Liver (tissue), 9 donors: Measurements from ENCODE around the gene TIGD1. TPM values are rescaled to one million over a fixed set of nuclear protein-coding genes. Genes with fewer than 3 reads are reported as not detected.
A peak's percentile ranks its signal among the peaks of the same experiment; 100 is the strongest.

Experiments
- DNase-seq: peaks from one replicate; pipeline ENCODE4 v3.0.0-alpha.2; 2017; ENCODE audit warnings: low spot score
- H3K27ac ChIP-seq, 2 donors: one replicate each; pipeline ENCODE4 v1.7.0; 2013; ENCODE audit warnings: inconsistent platforms in 2 of 2, low read length in 2 of 2, control low read depth in 1 of 2, low read depth in 1 of 2, mild to moderate bottlenecking in 1 of 2
- H3K27me3 ChIP-seq, 4 donors: one replicate each; pipeline versions ENCODE4 v1.6.1 to v1.7.0; 2013; ENCODE audit warnings: low read length in 3 of 4, inconsistent platforms in 1 of 4, mild to moderate bottlenecking in 1 of 4, moderate library complexity in 1 of 4; ENCODE audit not compliant: control insufficient read depth in 4 of 4, insufficient read depth in 4 of 4
- H3K36me3 ChIP-seq, 4 donors: one replicate each; pipeline versions ENCODE4 v1.6.1 to v1.7.0; 2013; ENCODE audit warnings: low read length in 3 of 4, mild to moderate bottlenecking in 3 of 4, low read depth in 1 of 4, moderate library complexity in 1 of 4; ENCODE audit not compliant: control insufficient read depth in 4 of 4, insufficient read depth in 3 of 4
- H3K4me1 ChIP-seq, 4 donors: one replicate each; pipeline versions ENCODE4 v1.6.1 to v1.7.0; 2013; ENCODE audit warnings: low read length in 3 of 4, mild to moderate bottlenecking in 3 of 4, moderate library complexity in 1 of 4; ENCODE audit not compliant: control insufficient read depth in 4 of 4, insufficient read depth in 4 of 4
- H3K4me3 ChIP-seq, 3 donors: one replicate each; pipeline versions ENCODE4 v1.6.1 to v1.7.0; 2013; ENCODE audit warnings: low read length in 3 of 3, control low read depth in 1 of 3, low read depth in 1 of 3, mild to moderate bottlenecking in 1 of 3
- H3K9ac ChIP-seq, 2 donors: one replicate each; pipeline ENCODE4 v1.7.0; 2013; ENCODE audit warnings: low read length in 2 of 2, mild to moderate bottlenecking in 2 of 2, moderate library complexity in 2 of 2, control low read depth in 1 of 2, low read depth in 1 of 2
- H3K9me3 ChIP-seq, 4 donors: one replicate each; pipeline versions ENCODE4 v1.6.1 to v1.7.0; 2013; ENCODE audit warnings: low read length in 3 of 4; ENCODE audit not compliant: control insufficient read depth in 4 of 4
- ATF3 ChIP-seq: IDR thresholded peaks from 2 replicates; pipeline ENCODE4 v1.6.1; 2016; ENCODE audit warnings: antibody characterized with exemption
- CTCF ChIP-seq: fragments of 150-350 bp; IDR thresholded peaks from 2 replicates; pipeline ENCODE4 v1.5.1; 2017; ENCODE audit warnings: improper control_type of control experiment, low read depth, low read length; ENCODE audit not compliant: missing input control
- EGR1 ChIP-seq, 2 donors: IDR thresholded peaks; 2 replicates each; pipeline ENCODE4 v1.6.1; 2016 to 2018; ENCODE audit warnings: antibody characterized with exemption in 2 of 2, low read depth in 2 of 2
- FOXA1 ChIP-seq: IDR thresholded peaks from 2 replicates; pipeline ENCODE4 v1.6.1; 2016; ENCODE audit warnings: antibody characterized with exemption
- FOXA2 ChIP-seq: IDR thresholded peaks from 2 replicates; pipeline ENCODE4 v1.6.1; 2016; ENCODE audit warnings: antibody characterized with exemption
- GABPA ChIP-seq, 2 donors: IDR thresholded peaks in 1 of 2; conservative IDR thresholded peaks in 1 of 2; 2 replicates each; pipeline ENCODE4 v1.6.1; 2016; ENCODE audit warnings: antibody characterized with exemption in 2 of 2, mild to moderate bottlenecking in 1 of 2, moderate library complexity in 1 of 2
- HNF4A ChIP-seq, 2 donors: conservative IDR thresholded peaks; 2 replicates each; pipeline ENCODE4 v1.6.1; 2016; ENCODE audit warnings: antibody characterized with exemption in 2 of 2, mild to moderate bottlenecking in 2 of 2
- HNF4G ChIP-seq: IDR thresholded peaks from 2 replicates; pipeline ENCODE4 v1.6.1; 2016; ENCODE audit warnings: antibody characterized with exemption
- JUND ChIP-seq, 2 donors: IDR thresholded peaks; 2 replicates each; pipeline ENCODE4 v1.6.1; 2016; ENCODE audit warnings: antibody characterized with exemption in 2 of 2
- MAX ChIP-seq: IDR thresholded peaks from 2 replicates; pipeline ENCODE4 v1.6.1; 2016; ENCODE audit warnings: antibody characterized with exemption
- NR2F2 ChIP-seq: IDR thresholded peaks from 2 replicates; pipeline ENCODE4 v1.6.1; 2016; ENCODE audit warnings: antibody characterized with exemption
- RAD21 ChIP-seq, 2 donors: IDR thresholded peaks; 2 replicates each; pipeline ENCODE4 v1.6.1; 2016; ENCODE audit warnings: antibody characterized with exemption in 2 of 2, mild to moderate bottlenecking in 2 of 2
- RXRA ChIP-seq, 2 donors: IDR thresholded peaks; 2 replicates each; pipeline ENCODE4 v1.6.1; 2017 to 2018; ENCODE audit warnings: antibody characterized with exemption in 2 of 2, mild to moderate bottlenecking in 1 of 2
- SP1 ChIP-seq: IDR thresholded peaks from 2 replicates; pipeline ENCODE4 v1.6.1; 2018; ENCODE audit warnings: antibody characterized with exemption, mild to moderate bottlenecking
- TAF1 ChIP-seq: conservative IDR thresholded peaks from 2 replicates; pipeline ENCODE4 v1.6.1; 2016; ENCODE audit warnings: antibody characterized with exemption, mild to moderate bottlenecking
- ZBTB33 ChIP-seq: IDR thresholded peaks from 2 replicates; pipeline ENCODE4 v1.6.1; 2016; ENCODE audit warnings: antibody characterized with exemption
- WGBS: extraction: QIAGEN DNeasy Blood & Tissue Kit; methylation state at CpG from one replicate; pipeline ENCODE4 v1.1.7; 2013; 5-methylcytosine and 5-hydroxymethylcytosine counted together
- polyA plus RNA-seq, 2 donors: library from polyadenylated mRNA; stranded (reverse) in 1 of 2; unstranded in 1 of 2; fragments of 200-250 nt in 1 of 2; fragments of >200 nt in 1 of 2; fragmentation: Nextera tagmentation in 1 of 2; extraction: Ambion mirVana in 1 of 2; gene quantifications; one replicate each; pipeline versions ENCODE4 v1.2.1 to v1.2.3, GENCODE V29; 2013 to 2015
- total RNA-seq, 2 donors: library from RNA; depleted of rRNA; stranded (reverse); fragments of >200 nt; gene quantifications; one replicate each; pipeline ENCODE4 v1.2.3, GENCODE V29; 2014
- donor health status: healthy.
- donor health status: healthy.
- donor health status: healthy.
- donor health status: healthy.
- donor health status: healthy.

The TIGD1 gene
- total and polyA plus RNA-seq, 4 donors: 0.50 to 3.0 (median 1.7) TPM

- Histone ChIP-seq H3K9me3 (no peaks in the 10 kb centered on the region), H3K4me1 (peaks cover 7 to 22% (median 13%) of the 10 kb centered on the region in 4 donors), H3K9ac (no peak overlapping the region), H3K4me3 (peak overlapping the region in 1 of 3 donors; percentile 30), H3K36me3 (no peaks in the 10 kb centered on the region), H3K27ac (no peak overlapping the region), H3K27me3 (peaks cover 0 to 8% (median 5%) of the 10 kb centered on the region in 4 donors)
- TF ChIP-seq MAX (no peak), EGR1 (IDR thresholded peaks at IDR 0.05; ENCODE audit: low read depth in 2 of 2) (no peak), HNF4A (conservative IDR thresholded peaks at IDR 0.05) (no peak), HNF4G (no peak), RAD21 (IDR thresholded peaks at IDR 0.05) (no peak), RXRA (IDR thresholded peaks at IDR 0.05) (no peak), JUND (IDR thresholded peaks at IDR 0.05) (no peak), NR2F2 (no peak), CTCF (no peak), ATF3 (no peak), FOXA2 (no peak), SP1 (no peak), FOXA1 (no peak), GABPA (IDR thresholded peaks at IDR 0.05 in 1 of 2, conservative IDR thresholded peaks at IDR 0.05 in 1 of 2) (no peak), ZBTB33 (no peak), TAF1 (no peak)
- 22% methylated on average over 46 of the region's 46 CpGs for WGBS
- DNase-seq: no peak
These were observed 27.5 kb downstream of the TIGD1 start for GRCh38 chr2:232522623-232523401.

- no peak overlapping the region for H3K27ac ChIP-seq
- no peak overlapping the region for H3K9ac ChIP-seq
- H3K4me3 ChIP-seq: peak overlapping the region in 2 of 3 donors; percentile 28 to 30
- peak; percentile 79 for DNase-seq
- H3K9me3 ChIP-seq: no peaks in the 10 kb centered on the region
- peaks cover 7 to 22% (median 13%) of the 10 kb centered on the region in 4 donors for H3K4me1 ChIP-seq
- WGBS: 8% methylated on average over 66 of the region's 66 CpGs
- H3K36me3 ChIP-seq: no peaks in the 10 kb centered on the region
- peaks cover 0 to 8% (median 5%) of the 10 kb centered on the region in 4 donors for H3K27me3 ChIP-seq
- TF ChIP-seq TAF1: no peak
- TF ChIP-seq SP1: no peak
- no peak for TF ChIP-seq NR2F2
- TF ChIP-seq ZBTB33: no peak
- TF ChIP-seq RXRA (IDR thresholded peaks at IDR 0.05): no peak
- no peak for TF ChIP-seq MAX
- TF ChIP-seq ATF3: no peak
- TF ChIP-seq FOXA2: no peak
- TF ChIP-seq JUND (IDR thresholded peaks at IDR 0.05): no peak
- TF ChIP-seq FOXA1: no peak
- TF ChIP-seq CTCF: peak; percentile 61
- peak in 1 of 2 donors; percentile 67 for TF ChIP-seq RAD21 (IDR thresholded peaks at IDR 0.05)
- no peak for TF ChIP-seq HNF4G
These were observed 28.3 kb downstream of the TIGD1 start for GRCh38 chr2:232521959-232522622.
